IMR-90 (cell line): Measurements from ENCODE around the gene ZBP1. TPM values are rescaled to one million over a fixed set of nuclear protein-coding genes. Genes with fewer than 3 reads are reported as not detected.

Source experiments
- CHD1 ChIP-seq: IDR thresholded peaks from 2 replicates; pipeline ENCODE4 v1.6.1; 2012; ENCODE audit warnings: low read depth, low read length, improper control_type of control experiment
- MAZ ChIP-seq: IDR thresholded peaks from 2 replicates; pipeline ENCODE4 v1.6.1; 2012; ENCODE audit warnings: low read depth, mild to moderate bottlenecking, low read length, improper control_type of control experiment, moderate library complexity, borderline replicate concordance
- MXI1 ChIP-seq: IDR thresholded peaks from 2 replicates; pipeline ENCODE4 v1.6.1; 2012; ENCODE audit warnings: low read depth, mild to moderate bottlenecking, low read length, moderate library complexity, borderline replicate concordance
- polyA plus RNA-seq, 3 experiments: library from polyadenylated mRNA; depleted of rRNA; stranded (reverse); fragments of >200 nt; gene quantifications; 2 replicates each; pipeline ENCODE4 v1.2.3, GENCODE V29; 2012; ENCODE audit warnings: low replicate concordance in 1 of 3
- total RNA-seq: library from RNA; depleted of rRNA; stranded (reverse); fragments of >200 nt; gene quantifications from 2 replicates; pipeline ENCODE4 v1.2.3, GENCODE V29; 2012
- TF ChIP-seq, protein P1 (sequence below): conservative IDR thresholded peaks from 2 replicates; pipeline ENCODE4 v1.5.1; 2012; ENCODE audit warnings: mild to moderate bottlenecking, low read depth, low read length, improper control_type of control experiment

ZBP1 gene
- total and polyA plus RNA-seq, 2 of the 4 experiments (the other 2 are of a cell fraction), result not detected

GRCh38 chr20:57661746-57662455 is 41.7 kb upstream of the ZBP1 start (continued):
- TF ChIP-seq, protein P1, sequence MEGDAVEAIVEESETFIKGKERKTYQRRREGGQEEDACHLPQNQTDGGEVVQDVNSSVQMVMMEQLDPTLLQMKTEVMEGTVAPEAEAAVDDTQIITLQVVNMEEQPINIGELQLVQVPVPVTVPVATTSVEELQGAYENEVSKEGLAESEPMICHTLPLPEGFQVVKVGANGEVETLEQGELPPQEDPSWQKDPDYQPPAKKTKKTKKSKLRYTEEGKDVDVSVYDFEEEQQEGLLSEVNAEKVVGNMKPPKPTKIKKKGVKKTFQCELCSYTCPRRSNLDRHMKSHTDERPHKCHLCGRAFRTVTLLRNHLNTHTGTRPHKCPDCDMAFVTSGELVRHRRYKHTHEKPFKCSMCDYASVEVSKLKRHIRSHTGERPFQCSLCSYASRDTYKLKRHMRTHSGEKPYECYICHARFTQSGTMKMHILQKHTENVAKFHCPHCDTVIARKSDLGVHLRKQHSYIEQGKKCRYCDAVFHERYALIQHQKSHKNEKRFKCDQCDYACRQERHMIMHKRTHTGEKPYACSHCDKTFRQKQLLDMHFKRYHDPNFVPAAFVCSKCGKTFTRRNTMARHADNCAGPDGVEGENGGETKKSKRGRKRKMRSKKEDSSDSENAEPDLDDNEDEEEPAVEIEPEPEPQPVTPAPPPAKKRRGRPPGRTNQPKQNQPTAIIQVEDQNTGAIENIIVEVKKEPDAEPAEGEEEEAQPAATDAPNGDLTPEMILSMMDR, result no peak
- TF ChIP-seq MXI1, result no peak
- no peak for TF ChIP-seq MAZ
- TF ChIP-seq CHD1, result no peak
